NCI-H345 treated with DMSO at 0.1 percent for 48 hours (cell line): Measurements from ENCODE around the gene HSPB8.

Source experiments
- DNase-seq: peaks from one replicate; lab custom pipeline; 2025; ENCODE audit not compliant: unreplicated experiment; lab: John Stamatoyannopoulos, UW

HSPB8 gene

DNA sequence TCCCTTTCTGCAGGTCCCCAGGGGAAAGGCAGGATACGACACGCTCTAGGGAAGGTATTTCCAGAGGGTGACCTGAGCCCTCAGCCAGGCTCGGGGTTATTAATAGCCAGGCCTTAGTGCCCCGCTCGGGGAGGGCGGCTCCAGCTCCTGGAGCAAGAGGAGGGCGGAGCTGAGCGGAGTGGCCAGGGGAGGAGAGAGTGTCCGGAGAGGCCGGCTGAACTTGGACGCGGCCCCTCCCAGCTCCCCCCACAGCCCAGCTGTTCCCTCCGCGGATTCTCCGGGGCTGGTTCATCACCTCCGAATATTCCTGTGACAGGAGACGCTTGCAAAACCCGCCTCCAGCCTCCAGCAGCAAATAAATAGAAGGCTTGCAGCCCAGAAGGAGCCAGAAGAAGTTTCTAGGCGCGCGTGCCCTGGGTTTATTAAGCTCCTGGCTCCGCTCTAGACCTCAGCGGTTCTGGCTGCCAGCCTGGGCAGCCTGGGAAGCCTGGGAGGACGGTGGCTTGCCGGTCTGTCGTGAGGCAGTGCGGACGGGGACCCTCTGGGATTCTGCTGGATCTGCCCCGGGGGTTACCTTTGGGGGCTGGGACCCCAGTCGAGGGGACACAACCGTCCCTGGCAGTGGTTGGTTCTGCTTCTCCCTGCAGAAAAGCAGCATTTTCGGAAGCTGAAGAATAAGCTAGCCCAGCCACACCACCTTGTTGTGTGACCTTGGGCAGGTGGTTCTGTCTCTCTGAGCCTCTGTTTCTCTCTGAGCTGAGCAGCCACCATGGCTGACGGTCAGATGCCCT lies at the start of gene HSPB8:
Gene HSPB8 (plus strand): TSS at position 388 of the 791 bp plus-strand sequence. CDS start 382 bp downstream, at position 770.
- DNase-seq, result no peak

- no peak for DNase-seq
These were observed 48.8 kb upstream of the HSPB8 start for GRCh38 chr12:119129827-119130434.

DNA sequence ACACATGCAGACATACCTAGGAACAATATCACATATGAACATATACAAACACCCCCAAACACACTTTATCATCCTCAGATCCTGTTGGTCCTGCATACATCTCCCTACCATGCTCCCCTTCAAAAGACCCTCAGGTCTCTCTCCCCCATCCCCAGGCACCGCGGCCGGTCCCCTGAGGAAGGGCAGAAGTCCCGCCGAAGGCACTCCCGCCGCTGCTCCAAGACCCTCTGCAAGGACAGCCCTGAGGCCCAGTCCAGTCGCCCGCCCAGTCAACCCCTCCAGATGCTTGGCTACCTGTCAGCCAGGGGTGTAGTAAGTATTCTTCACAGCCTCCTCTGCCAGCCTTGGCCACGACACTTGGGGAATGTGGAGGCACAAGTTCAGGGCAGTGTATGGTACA lies 48.2 kb upstream of the HSPB8 start:
- DNase-seq, result no peak

DNA sequence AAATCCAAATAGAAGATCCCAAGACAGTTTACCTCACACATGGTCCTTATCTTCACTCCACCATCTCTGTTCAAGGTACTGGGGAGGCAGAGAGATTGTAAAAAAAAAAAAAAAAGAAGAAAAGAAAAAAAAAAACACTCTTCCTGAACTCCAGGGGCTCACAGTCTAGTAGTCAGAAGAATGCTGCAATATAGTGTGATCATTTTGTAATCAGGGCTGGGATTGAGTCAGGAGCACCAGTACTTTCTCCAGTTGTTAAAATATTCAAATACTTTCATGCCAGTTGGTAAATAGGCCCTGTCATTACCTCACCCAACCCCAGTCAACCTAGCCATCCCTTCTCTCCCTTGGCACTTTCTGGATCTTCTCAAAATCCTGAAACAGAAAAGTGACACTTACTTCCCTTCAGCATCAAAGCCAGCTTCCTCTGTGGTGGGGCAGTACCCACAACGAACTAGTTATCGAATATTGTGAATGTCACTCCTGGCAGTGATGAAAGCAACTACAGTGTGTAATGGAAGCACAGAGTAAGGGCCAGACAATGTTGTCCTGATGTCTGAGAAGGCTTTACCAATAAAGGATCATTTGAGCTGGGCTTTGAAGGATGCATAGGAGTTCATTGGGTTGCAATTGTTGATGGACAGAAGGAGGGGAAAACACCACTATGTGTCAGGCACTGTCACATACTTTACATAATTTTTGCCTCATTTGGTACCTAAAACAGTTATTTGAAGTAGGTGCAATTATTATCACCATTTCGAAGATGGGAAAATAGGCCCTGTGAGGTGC lies 44.3 kb upstream of the HSPB8 start:
- no peak for DNase-seq

GRCh38 chr12:119136811-119137410 lies 41.8 kb upstream of the HSPB8 start:
- DNase-seq, result no peak

DNA sequence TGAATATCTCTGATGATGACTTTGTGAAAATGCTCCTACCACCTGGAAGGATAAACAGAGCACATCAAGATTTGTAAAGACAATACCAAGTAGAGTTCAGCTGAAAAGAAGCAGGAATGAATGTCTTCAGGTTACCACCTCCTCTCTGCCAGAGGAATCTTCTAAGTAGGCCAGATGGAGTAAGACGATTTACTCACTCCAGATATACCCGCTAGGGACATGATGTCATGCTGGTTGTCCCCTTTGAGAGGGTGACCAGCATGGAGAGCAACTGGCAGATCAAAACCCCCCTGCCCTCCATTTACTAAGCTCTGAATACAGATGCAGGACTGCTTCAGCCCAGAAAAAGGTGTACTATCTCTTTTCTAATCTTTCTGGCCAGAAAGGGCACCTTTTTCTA lies 39.3 kb upstream of the HSPB8 start:
- no peak for DNase-seq

DNA sequence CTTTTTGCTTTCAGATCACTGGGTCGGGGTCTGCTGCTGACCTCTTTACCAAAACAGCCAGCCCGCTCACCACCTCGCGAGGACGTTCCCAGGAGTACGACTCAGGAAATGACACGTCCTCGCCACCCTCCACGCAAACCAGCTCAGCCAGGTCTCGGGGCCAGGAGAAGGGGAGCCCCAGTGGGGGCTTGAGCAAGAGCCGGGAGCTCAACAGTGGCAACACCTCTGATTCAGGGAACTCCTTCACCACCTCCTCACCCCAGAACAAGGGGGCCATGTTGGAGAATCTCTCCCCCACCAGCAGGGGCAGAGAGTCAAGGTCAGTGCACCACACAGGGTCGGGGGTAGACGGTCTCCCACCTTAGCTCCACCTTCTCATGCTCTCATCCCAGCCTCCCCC lies 33.4 kb upstream of the HSPB8 start:
- DNase-seq, result no peak

DNA sequence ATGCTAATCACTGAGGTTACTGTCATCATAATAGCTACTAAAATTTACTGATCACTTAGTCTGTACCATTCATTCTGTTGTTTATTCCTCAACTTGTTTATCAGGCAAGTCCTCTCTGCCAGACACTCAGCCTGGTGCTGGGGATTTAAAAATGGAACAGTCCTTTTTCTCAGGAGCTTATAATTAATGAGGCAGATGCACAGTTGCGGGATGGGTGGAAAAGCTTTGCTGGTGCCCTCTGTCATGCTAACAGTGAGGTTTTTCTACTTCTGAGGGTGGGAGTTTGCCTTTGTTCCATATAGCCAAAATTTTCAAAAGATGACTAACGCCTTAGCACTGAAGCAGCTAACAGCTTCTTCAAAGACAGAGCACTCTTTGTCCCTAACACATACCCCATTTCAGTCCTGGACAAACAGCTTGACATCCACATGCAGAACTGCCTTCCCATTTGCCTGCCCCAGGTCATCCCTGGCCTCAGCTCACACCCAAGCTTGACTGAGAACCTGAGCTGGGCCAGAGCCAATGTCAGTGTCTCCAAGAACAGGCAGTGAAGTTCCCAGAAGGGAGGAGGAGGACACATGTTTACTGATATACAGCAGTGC lies 30.8 kb upstream of the HSPB8 start:
- DNase-seq, result no peak

DNA sequence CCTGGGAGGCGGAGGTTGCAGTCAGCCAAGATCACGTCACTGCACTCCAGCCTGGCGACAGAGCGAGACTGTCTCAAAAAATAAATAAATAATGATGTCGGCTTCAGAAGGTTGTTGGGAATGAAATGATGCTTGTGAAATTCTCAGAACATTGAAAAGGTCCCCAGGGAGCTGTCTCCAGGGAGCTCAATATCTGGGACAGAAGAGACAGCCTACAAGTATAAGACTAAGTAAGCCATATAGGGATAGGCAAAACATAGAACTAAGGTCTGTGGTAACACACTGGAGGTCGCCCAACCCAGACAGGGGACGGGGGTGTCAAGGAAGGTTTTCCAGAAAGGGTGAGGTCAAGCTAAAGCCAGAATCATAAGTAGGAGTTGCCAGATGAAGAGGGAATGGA lies 29.5 kb upstream of the HSPB8 start:
- no peak for DNase-seq

- DNase-seq, result no peak
These were observed 27.2 kb upstream of the HSPB8 start for GRCh38 chr12:119151445-119152026.

DNA sequence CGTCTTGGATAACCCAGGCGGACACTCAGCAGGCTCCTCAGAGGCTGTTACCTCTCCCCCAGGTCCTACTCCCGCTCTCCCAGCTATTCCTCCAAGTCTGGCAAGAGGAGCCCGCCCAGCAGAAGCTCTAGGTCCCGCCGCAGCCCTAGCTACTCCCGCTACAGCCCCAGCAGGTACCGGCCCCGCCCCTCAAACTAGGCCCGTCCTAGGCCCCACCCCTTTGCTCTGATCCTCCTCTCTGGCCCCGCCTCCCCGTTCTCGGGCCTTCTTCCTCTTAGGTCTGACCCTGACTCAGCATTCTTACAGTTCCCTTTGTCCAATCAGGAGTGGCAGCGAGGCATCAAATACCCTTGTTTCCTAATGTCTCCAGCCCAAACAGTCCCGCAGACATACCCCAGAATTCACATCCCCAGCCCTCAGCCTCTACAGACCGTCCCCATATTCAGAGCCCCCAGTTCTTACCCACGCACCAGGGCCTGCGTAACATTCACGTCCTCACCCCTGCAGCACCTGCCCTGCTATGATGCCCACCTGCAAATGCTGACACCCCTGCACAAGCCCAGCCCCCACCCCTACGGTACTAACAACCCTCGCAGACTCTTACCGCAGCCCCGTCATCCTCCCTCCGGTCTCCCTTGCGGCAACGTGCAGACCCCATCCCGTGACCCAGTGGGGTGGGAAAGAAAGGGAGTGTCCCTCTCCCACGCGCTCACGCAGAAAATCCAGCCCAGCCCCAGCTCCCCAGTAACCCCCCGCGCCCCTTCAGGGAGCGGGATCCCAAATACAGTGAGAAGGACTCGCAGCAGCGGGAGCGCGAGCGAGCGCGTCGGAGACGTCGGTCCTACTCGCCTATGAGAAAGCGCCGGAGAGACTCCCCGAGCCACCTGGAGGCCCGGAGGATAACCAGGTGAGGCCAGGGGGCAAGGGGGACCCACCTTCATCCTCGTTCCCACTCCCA lies 25.0 kb upstream of the HSPB8 start:
- no peak for DNase-seq

DNA sequence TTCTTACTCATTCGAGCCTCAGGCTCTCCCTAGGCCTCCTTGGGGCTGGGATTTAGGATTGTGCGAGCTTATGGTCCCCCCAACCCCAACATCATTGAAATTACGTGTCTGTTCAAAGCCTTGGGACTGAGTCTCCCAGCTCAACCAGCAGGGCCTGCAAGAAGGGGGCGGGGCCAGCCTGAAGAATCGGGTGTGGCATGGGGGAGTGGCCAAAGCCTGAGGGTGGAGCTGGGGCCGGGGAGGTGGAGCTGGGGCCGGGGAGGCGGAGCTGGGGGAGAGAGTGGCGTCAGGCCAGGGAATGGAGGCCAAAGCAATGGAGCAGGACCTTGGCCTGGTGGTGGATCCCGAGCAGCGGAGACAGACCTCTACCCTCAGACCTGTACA lies 24.3 kb upstream of the HSPB8 start:
- no peak for DNase-seq

- DNase-seq, result no peak
These were observed 22.2 kb upstream of the HSPB8 start for GRCh38 chr12:119156401-119157044.

DNA sequence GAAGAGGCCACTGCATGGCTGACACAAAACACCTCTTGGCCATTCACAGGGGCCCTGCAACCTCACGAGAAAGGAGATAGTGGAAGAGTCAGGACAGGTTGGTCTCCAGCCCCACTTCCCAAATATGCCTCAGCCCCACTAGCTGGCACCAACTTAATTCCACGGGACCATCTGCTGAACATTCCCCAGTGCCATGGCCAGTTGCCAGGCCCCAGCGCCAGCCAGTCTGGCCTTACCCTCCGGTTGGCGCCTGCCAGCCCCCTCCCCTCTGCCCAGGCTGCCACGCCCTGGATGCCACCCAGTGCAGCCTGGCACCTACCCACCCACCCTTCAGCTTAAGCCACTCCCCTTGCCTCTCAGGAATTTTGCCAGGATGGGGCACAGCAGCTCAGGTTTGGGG lies 21.2 kb upstream of the HSPB8 start:
- no peak for DNase-seq

- DNase-seq, result no peak
These were observed 20.8 kb upstream of the HSPB8 start for GRCh38 chr12:119157978-119158377.

DNA sequence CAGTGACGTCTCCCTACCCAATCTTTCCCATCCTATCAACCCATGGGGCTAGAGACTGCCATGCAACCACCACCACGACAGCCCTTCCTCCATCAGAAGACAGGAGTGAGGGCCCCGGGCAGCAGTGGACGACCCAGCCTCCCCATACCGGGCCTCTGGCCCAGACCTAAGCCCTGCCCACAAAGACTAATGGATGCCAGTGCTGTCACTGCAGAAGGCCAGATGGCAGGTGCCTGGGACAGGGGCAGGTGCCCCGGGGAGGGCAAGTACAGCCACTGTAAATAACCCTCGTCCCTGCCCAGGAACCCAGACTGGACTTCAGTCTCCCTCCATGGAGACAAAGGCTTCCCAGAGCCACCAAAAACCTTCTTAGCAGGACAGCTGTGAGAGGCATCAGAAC lies 20.3 kb upstream of the HSPB8 start:
- no peak for DNase-seq

DNA sequence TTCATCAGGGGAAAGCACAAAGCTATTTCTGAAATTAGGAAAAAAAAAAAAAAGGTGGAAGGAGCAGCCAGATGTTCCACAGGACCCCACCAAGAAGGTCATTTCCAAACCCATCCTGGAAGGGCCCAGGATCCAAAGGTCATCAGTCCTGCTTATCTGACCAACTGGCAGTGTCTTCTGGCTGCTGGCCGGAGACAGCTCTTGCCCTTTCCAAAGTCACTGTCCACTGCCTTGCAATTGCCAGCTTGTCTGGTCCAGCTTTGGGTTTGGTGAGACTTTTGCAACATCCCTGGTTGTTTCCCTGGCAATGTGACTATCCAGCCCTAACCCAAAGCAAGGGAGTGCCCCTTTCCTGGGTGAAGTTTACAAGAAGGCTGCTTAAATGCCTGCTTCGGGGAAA lies 18.9 kb upstream of the HSPB8 start:
- no peak for DNase-seq

GRCh38 chr12:119167902-119168301 lies 10.8 kb upstream of the HSPB8 start:
- DNase-seq, result no peak

DNA sequence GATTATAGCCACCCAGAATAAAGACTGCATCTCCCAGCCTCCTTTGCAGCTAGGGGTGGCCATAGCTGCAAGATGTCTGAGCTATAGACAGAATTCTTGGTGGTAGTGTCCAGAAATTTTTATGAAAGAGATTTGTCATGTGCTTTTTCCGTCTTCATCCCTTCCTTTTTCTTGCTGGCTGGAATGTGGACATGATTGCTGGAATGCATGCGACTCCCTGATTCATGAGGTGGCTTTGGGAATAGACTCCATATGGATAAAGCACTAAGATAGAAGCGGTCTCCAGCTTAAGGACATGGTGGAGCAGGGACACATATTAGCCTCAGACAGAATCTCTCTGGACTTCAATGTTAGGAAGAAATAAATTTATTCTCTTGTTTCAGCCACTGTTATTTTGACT lies 10.0 kb upstream of the HSPB8 start:
- no peak for DNase-seq
